WTC11 (cell line): ENCODE results near the gene CNTNAP5.

Experiments used
- CREM ChIP-seq: sonication (generic); formaldehyde crosslinking; IDR thresholded peaks from 2 replicates; pipeline ENCODE4 v1.8.1; 2022; ENCODE audit warnings: mild to moderate bottlenecking, missing genetic modification reagents, moderate library complexity
- FOXJ3 ChIP-seq: sonication (generic); formaldehyde crosslinking; IDR thresholded peaks from 2 replicates; pipeline ENCODE4 v1.9.0; 2021; ENCODE audit warnings: missing genetic modification reagents, mild to moderate bottlenecking, borderline replicate concordance

- TF ChIP-seq FOXJ3 (CRISPR knock-in tag), result no peak
- no peak for TF ChIP-seq CREM (CRISPR knock-in tag)
Observed at GRCh38 chr2:124923097-124923496, 898.0 kb downstream of the CNTNAP5 start.
